Progenitor cell of endocrine pancreas (in vitro differentiated cells): Measurements from ENCODE around the gene KRTAP3-3. TPM values are rescaled to one million over a fixed set of nuclear protein-coding genes. Genes with fewer than 3 reads are reported as not detected.

Experiments
- DNase-seq: peaks from one replicate; pipeline ENCODE4 v3.0.0; 2021; ENCODE audit warnings: low spot score; ENCODE audit not compliant: unreplicated experiment
- H3K27ac Mint-ChIP-seq: 2 replicates; pipeline ENCODE4 v1.8.0; 2021; ENCODE audit warnings: mild to moderate bottlenecking, moderate library complexity, mixed read lengths
- H3K27me3 Mint-ChIP-seq: 2 replicates; pipeline ENCODE4 v1.8.0; 2021; ENCODE audit warnings: mixed read lengths
- H3K36me3 Mint-ChIP-seq: 2 replicates; pipeline ENCODE4 v1.8.0; 2022; ENCODE audit warnings: mixed read lengths; ENCODE audit not compliant: insufficient read depth
- H3K4me1 Mint-ChIP-seq: 2 replicates; pipeline ENCODE4 v1.8.0; 2021; ENCODE audit warnings: low read depth, mixed read lengths
- H3K4me3 Mint-ChIP-seq: 2 replicates; pipeline ENCODE4 v1.8.0; 2021; ENCODE audit warnings: low read depth, mild to moderate bottlenecking, moderate library complexity, mixed read lengths
- H3K9me3 Mint-ChIP-seq: 2 replicates; pipeline ENCODE4 v1.8.0; 2021; ENCODE audit warnings: low read depth, mixed read lengths
- total RNA-seq: library from RNA; stranded (reverse); gene quantifications from 2 replicates; pipeline ENCODE4 v1.2.1, GENCODE V29; 2021
- TF ChIP-seq, protein P1 (sequence below): fragments of 200-600 bp; sonication (generic); IDR thresholded peaks from one replicate; pipeline ENCODE4 v1.5.0; 2021; ENCODE audit warnings: antibody characterized with exemption, mild to moderate bottlenecking; ENCODE audit not compliant: unreplicated experiment

The KRTAP3-3 gene
- total RNA-seq, 1 donor from 2014 or later = not detected

DNA sequence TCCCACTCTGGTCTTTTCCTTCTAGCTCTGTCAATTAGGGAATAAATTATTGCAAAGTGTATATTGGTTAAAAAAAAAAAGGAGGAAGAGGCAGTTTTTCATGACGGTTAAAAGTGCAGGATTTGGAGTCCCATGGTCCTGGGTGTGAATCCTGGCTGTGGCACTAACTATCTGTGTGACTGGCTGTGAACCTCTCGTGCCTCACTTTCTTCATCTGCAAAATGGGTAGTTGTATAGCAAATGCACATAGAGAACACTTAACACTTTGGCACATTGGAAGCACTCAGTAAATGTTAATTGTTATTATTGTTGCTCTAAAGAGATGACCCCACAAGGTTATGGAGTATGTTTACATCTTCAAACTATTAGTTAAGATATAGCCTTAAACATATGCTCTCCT is 46.0 kb downstream of the KRTAP3-3 start:
- no peak for DNase-seq
- Mint-ChIP-seq H3K27ac (no peak overlapping the region), H3K27me3 (no peaks in the 10 kb centered on the region)

DNA sequence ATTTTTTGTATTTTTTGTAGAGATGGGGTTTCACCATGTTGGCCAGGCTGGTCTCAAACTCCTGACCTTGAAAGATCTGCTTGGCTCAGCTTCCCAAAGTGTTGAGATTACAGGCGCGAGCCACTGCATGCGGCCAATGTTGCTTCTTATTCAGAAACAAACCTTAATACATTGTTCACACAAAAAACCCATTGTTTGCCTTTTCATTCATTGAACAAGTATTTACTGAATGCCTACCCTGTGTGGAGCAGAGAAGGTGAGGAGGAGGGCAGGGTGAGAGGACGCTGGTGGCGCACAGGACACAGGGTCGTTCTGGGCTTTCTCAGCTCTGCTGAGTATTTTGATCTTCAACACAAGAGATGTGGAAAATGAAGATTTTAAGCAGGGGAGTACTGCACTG is 48.5 kb downstream of the KRTAP3-3 start:
- DNase-seq = no peak
- no peak overlapping the region for H3K4me3 Mint-ChIP-seq
- TF ChIP-seq, protein P1, sequence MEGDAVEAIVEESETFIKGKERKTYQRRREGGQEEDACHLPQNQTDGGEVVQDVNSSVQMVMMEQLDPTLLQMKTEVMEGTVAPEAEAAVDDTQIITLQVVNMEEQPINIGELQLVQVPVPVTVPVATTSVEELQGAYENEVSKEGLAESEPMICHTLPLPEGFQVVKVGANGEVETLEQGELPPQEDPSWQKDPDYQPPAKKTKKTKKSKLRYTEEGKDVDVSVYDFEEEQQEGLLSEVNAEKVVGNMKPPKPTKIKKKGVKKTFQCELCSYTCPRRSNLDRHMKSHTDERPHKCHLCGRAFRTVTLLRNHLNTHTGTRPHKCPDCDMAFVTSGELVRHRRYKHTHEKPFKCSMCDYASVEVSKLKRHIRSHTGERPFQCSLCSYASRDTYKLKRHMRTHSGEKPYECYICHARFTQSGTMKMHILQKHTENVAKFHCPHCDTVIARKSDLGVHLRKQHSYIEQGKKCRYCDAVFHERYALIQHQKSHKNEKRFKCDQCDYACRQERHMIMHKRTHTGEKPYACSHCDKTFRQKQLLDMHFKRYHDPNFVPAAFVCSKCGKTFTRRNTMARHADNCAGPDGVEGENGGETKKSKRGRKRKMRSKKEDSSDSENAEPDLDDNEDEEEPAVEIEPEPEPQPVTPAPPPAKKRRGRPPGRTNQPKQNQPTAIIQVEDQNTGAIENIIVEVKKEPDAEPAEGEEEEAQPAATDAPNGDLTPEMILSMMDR = no peak
- no peaks in the 10 kb centered on the region for H3K27me3 Mint-ChIP-seq
- H3K36me3 Mint-ChIP-seq = no peaks in the 10 kb centered on the region
- no peak overlapping the region for H3K27ac Mint-ChIP-seq
- peaks cover 18% of the 10 kb centered on the region for H3K4me1 Mint-ChIP-seq
- H3K9me3 Mint-ChIP-seq = no peaks in the 10 kb centered on the region

More for the DNA sequence above, 46.0 kb downstream of the KRTAP3-3 start:
- TF ChIP-seq, protein P1 = no peak
- H3K4me1 Mint-ChIP-seq = peaks cover 20% of the 10 kb centered on the region
- H3K36me3 Mint-ChIP-seq = no peaks in the 10 kb centered on the region
- H3K4me3 Mint-ChIP-seq = no peak overlapping the region
- H3K9me3 Mint-ChIP-seq = no peaks in the 10 kb centered on the region

DNA sequence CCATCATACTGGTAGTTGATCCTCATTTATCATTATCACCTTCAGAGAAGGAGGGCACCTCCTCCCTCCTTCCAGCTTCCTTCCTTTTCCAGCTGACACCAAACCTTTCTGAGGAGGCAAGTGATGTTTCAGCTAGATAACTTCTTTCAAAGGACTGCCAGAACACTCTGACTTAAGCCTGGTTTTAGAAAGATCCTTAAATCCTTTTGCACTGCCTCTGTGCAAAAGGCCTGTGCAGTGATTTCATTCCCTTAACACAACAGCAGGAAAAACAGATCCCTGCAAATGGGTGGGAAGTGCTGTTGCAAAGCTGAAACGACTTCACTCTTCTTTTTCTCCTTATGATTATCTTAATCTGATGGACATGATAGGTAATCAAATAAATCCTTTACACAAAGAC is 49.4 kb downstream of the KRTAP3-3 start:
- DNase-seq = no peak
- Mint-ChIP-seq H3K36me3 (no peaks in the 10 kb centered on the region), H3K4me1 (peaks cover 14% of the 10 kb centered on the region), H3K4me3 (no peak overlapping the region), H3K9me3 (no peaks in the 10 kb centered on the region), H3K27me3 (no peaks in the 10 kb centered on the region), H3K27ac (no peak overlapping the region)
- TF ChIP-seq, protein P1 = no peak

Other genes with a start within 250 kb of the KRTAP3-3 start
- gene KRT25, start 238.8 kb downstream of the KRTAP3-3 start, total RNA-seq = not detected in 2 replicates
- not detected in 2 replicates for gene KRT26, start 222.0 kb downstream of the KRTAP3-3 start, total RNA-seq
- gene KRT27, start 211.6 kb downstream of the KRTAP3-3 start, total RNA-seq = not detected in 2 replicates
- gene KRT28, start 194.2 kb downstream of the KRTAP3-3 start, total RNA-seq = not detected in 2 replicates
- gene KRT10, start 171.6 kb downstream of the KRTAP3-3 start, total RNA-seq = 33.1 and 37.5 TPM in 2 replicates
- gene KRT12, start 126.9 kb downstream of the KRTAP3-3 start, total RNA-seq = not detected in 2 replicates
- not detected in 2 replicates for gene KRT20, start 108.9 kb downstream of the KRTAP3-3 start, total RNA-seq
- 2.1 and 3.8 TPM in 2 replicates for gene KRT23, start 56.5 kb downstream of the KRTAP3-3 start, total RNA-seq
- gene KRT39, start 27.2 kb downstream of the KRTAP3-3 start, total RNA-seq = not detected in 2 replicates
- 0.13 TPM in 1 of 2 replicates, not detected in the other for gene KRT40, start 9.8 kb downstream of the KRTAP3-3 start, total RNA-seq
- not detected in 2 replicates for gene KRTAP3-2, start 5.7 kb upstream of the KRTAP3-3 start, total RNA-seq
- not detected in 2 replicates for gene KRTAP3-1, start 15.0 kb upstream of the KRTAP3-3 start, total RNA-seq
- not detected in 2 replicates for gene KRTAP1-5, start 33.0 kb upstream of the KRTAP3-3 start, total RNA-seq
- gene KRTAP1-4, start 36.0 kb upstream of the KRTAP3-3 start, total RNA-seq = not detected in 2 replicates
- not detected in 2 replicates for gene KRTAP1-3, start 40.7 kb upstream of the KRTAP3-3 start, total RNA-seq
- not detected in 2 replicates for gene KRTAP1-1, start 47.3 kb upstream of the KRTAP3-3 start, total RNA-seq
- gene KRTAP2-1, start 53.2 kb upstream of the KRTAP3-3 start, total RNA-seq = not detected in 2 replicates
- gene KRTAP2-2, start 61.1 kb upstream of the KRTAP3-3 start, total RNA-seq = not detected in 2 replicates
- gene KRTAP2-3, start 66.0 kb upstream of the KRTAP3-3 start, total RNA-seq = not detected in 2 replicates
- gene KRTAP2-4, start 71.7 kb upstream of the KRTAP3-3 start, total RNA-seq = not detected in 2 replicates
- gene KRTAP4-7, start 90.0 kb upstream of the KRTAP3-3 start, total RNA-seq = not detected in 2 replicates
- not detected in 2 replicates for gene KRTAP4-8, start 104.0 kb upstream of the KRTAP3-3 start, total RNA-seq
- gene KRTAP4-16, start 108.0 kb upstream of the KRTAP3-3 start, total RNA-seq = not detected in 2 replicates
- not detected in 2 replicates for gene KRTAP4-9, start 111.2 kb upstream of the KRTAP3-3 start, total RNA-seq
- gene KRTAP4-11, start 124.2 kb upstream of the KRTAP3-3 start, total RNA-seq = not detected in 2 replicates
- gene KRTAP4-12, start 130.0 kb upstream of the KRTAP3-3 start, total RNA-seq = not detected in 2 replicates
- gene KRTAP4-6, start 146.4 kb upstream of the KRTAP3-3 start, total RNA-seq = not detected in 2 replicates
- gene KRTAP4-5, start 155.7 kb upstream of the KRTAP3-3 start, total RNA-seq = not detected in 2 replicates
- gene KRTAP4-4, start 166.6 kb upstream of the KRTAP3-3 start, total RNA-seq = not detected in 2 replicates
- not detected in 2 replicates for gene KRTAP4-3, start 174.1 kb upstream of the KRTAP3-3 start, total RNA-seq
- not detected in 2 replicates for gene KRTAP4-2, start 184.1 kb upstream of the KRTAP3-3 start, total RNA-seq
- gene KRTAP4-1, start 190.7 kb upstream of the KRTAP3-3 start, total RNA-seq = not detected in 2 replicates
- gene KRTAP9-1, start 195.7 kb upstream of the KRTAP3-3 start, total RNA-seq = not detected in 2 replicates
- gene KRTAP9-2, start 232.5 kb upstream of the KRTAP3-3 start, total RNA-seq = not detected in 2 replicates
- gene KRTAP9-3, start 238.3 kb upstream of the KRTAP3-3 start, total RNA-seq = not detected in 2 replicates
- gene KRTAP9-8, start 243.8 kb upstream of the KRTAP3-3 start, total RNA-seq = not detected in 2 replicates